PFSK-1 (cell line): ENCODE data around the gene KASH5.

Experiments
- FOXP2 ChIP-seq: optimal IDR thresholded peaks from 2 replicates; pipeline ENCODE3; 2011; ENCODE audit warnings: borderline replicate concordance, control low read depth, inconsistent platforms; ENCODE audit not compliant: insufficient read depth; ENCODE audit errors: extremely low read length, extremely low read depth
- POLR2AphosphoS5 ChIP-seq: IDR thresholded peaks from 2 replicates; pipeline ENCODE4 v1.6.1; 2012; ENCODE audit warnings: low read depth, mild to moderate bottlenecking, control low read depth, low read length, moderate library complexity
- REST ChIP-seq, 2 experiments: IDR thresholded peaks; 2 replicates each; pipeline versions ENCODE4 v1.6.1 to v1.8.0; 2011 to 2012; ENCODE audit warnings: low read depth in 2 of 2, low read length in 2 of 2, control low read depth in 1 of 2, inconsistent platforms in 1 of 2, mild to moderate bottlenecking in 1 of 2, moderate library complexity in 1 of 2; ENCODE audit not compliant: insufficient read depth in 1 of 2
- SIN3A ChIP-seq: IDR thresholded peaks from 2 replicates; pipeline ENCODE4 v1.6.1; 2012; ENCODE audit warnings: mild to moderate bottlenecking, low read length, moderate library complexity, borderline replicate concordance; ENCODE audit not compliant: insufficient read depth
- TAF1 ChIP-seq: IDR thresholded peaks from 2 replicates; pipeline ENCODE4 v1.6.1; 2012; ENCODE audit warnings: low read length, control low read depth, borderline replicate concordance; ENCODE audit not compliant: insufficient read depth

The KASH5 gene

GRCh38 chr19:49453757-49454240 lies 65.8 kb downstream of the KASH5 start:
- TF ChIP-seq SIN3A (no peak), REST (IDR thresholded peaks at IDR 0.05; ENCODE audit: insufficient read depth in 1 of 2, low read depth in 2 of 2, low read length in 2 of 2) (no peak), TAF1 (no peak), FOXP2 (no peak)

- no peak for TF ChIP-seq TAF1
- no peak for TF ChIP-seq REST (IDR thresholded peaks at IDR 0.05; ENCODE audit: insufficient read depth in 1 of 2, low read depth in 2 of 2, low read length in 2 of 2)
- TF ChIP-seq FOXP2 = no peak
- no peak for TF ChIP-seq SIN3A
- TF ChIP-seq POLR2AphosphoS5 = no peak
Observed at GRCh38 chr19:49455773-49456172, 67.7 kb downstream of the KASH5 start.

GRCh38 chr19:49456326-49456725 lies 68.3 kb downstream of the KASH5 start:
- TF ChIP-seq FOXP2 (no peak), REST (IDR thresholded peaks at IDR 0.05; ENCODE audit: insufficient read depth in 1 of 2, low read depth in 2 of 2, low read length in 2 of 2) (no peak), SIN3A (no peak), POLR2AphosphoS5 (no peak), TAF1 (no peak)

- TF ChIP-seq REST (IDR thresholded peaks at IDR 0.05; ENCODE audit: insufficient read depth in 1 of 2, low read depth in 2 of 2, low read length in 2 of 2) (no peak), TAF1 (no peak), FOXP2 (no peak), POLR2AphosphoS5 (no peak), SIN3A (no peak)
Observed at GRCh38 chr19:49458567-49458903, 70.5 kb downstream of the KASH5 start.

- TF ChIP-seq POLR2AphosphoS5 (no peak), TAF1 (no peak), FOXP2 (no peak), REST (IDR thresholded peaks at IDR 0.05; ENCODE audit: insufficient read depth in 1 of 2, low read depth in 2 of 2, low read length in 2 of 2) (no peak), SIN3A (no peak)
Observed at GRCh38 chr19:49459388-49459787, 71.3 kb downstream of the KASH5 start.
